HepG2 (cell line): ENCODE data around the gene GDF15. TPM values are rescaled to one million over a fixed set of nuclear protein-coding genes. Genes with fewer than 3 reads are reported as not detected.

Experiments
- BHLHE40 ChIP-seq: IDR thresholded peaks from 2 replicates; pipeline ENCODE4 v1.6.1; 2011; ENCODE audit warnings: low read length, improper control_type of control experiment
- CHD2 ChIP-seq: IDR thresholded peaks from 2 replicates; pipeline ENCODE4 v1.6.1; 2011; ENCODE audit warnings: low read depth, low read length, improper control_type of control experiment
- ETV5 ChIP-seq: IDR thresholded peaks from 2 replicates; pipeline ENCODE4 v1.6.1; 2018; ENCODE audit warnings: missing biosample characterization, missing genetic modification reagents, inconsistent platforms, borderline replicate concordance
- FOXO1 ChIP-seq: sonication (generic); formaldehyde crosslinking; IDR thresholded peaks from 2 replicates; pipeline ENCODE4 v1.4.0; 2020; ENCODE audit warnings: missing genetic modification reagents
- FOXP1 ChIP-seq, 2 experiments: fragments of 450-650 bp in 1 of 2; IDR thresholded peaks; 2 replicates each; pipeline ENCODE4 v1.6.1; 2017 to 2018; ENCODE audit warnings: antibody characterized with exemption in 1 of 2
- HNRNPL ChIP-seq: fragments of 200-400 bp; formaldehyde crosslinking; IDR thresholded peaks from 2 replicates; pipeline ENCODE4 v1.6.1; 2017; ENCODE audit warnings: mild to moderate bottlenecking, low read depth, low read length
- MIER2 ChIP-seq: IDR thresholded peaks from 2 replicates; pipeline ENCODE4 v1.6.1; 2016; ENCODE audit warnings: missing biosample characterization, missing genetic modification reagents
- PRMT3 ChIP-seq: sonication (generic); formaldehyde crosslinking; IDR thresholded peaks from 2 replicates; pipeline ENCODE4 v1.8.1; 2022; ENCODE audit warnings: low read depth, mild to moderate bottlenecking, moderate library complexity, missing genetic modification reagents, borderline replicate concordance
- SATB2 ChIP-seq: sonication (generic); formaldehyde crosslinking; IDR thresholded peaks from 2 replicates; pipeline ENCODE4 v1.5.0; 2020; ENCODE audit warnings: missing genetic modification reagents
- TBX3 ChIP-seq: fragments of 450-650 bp; IDR thresholded peaks from 2 replicates; pipeline ENCODE4 v1.6.1; 2017; ENCODE audit warnings: antibody characterized with exemption, mild to moderate bottlenecking, inconsistent platforms, borderline replicate concordance
- TFDP2 ChIP-seq: sonication (generic); formaldehyde crosslinking; IDR thresholded peaks from 2 replicates; pipeline ENCODE4 v1.4.0; 2020; ENCODE audit warnings: missing genetic modification reagents
- TOPORS ChIP-seq: sonication (generic); formaldehyde crosslinking; IDR thresholded peaks from 2 replicates; pipeline ENCODE4 v1.8.0; 2023; ENCODE audit warnings: mild to moderate bottlenecking, missing genetic modification reagents
- ZBTB33 ChIP-seq: sonication (generic); formaldehyde crosslinking; IDR thresholded peaks from 2 replicates; pipeline ENCODE4 v1.4.0; 2020; ENCODE audit warnings: missing genetic modification reagents
- ZNF232 ChIP-seq: sonication (generic); formaldehyde crosslinking; IDR thresholded peaks from 2 replicates; pipeline ENCODE4 v1.4.0; 2020; ENCODE audit warnings: missing genetic modification reagents, borderline replicate concordance
- ZNF280B ChIP-seq: sonication (generic); formaldehyde crosslinking; IDR thresholded peaks from 2 replicates; pipeline ENCODE4 v1.5.0; 2020; ENCODE audit warnings: missing genetic modification reagents, mild to moderate bottlenecking, borderline replicate concordance
- ZNF280D ChIP-seq: sonication (generic); formaldehyde crosslinking; IDR thresholded peaks from 2 replicates; pipeline ENCODE4 v1.5.1; 2020; ENCODE audit warnings: mild to moderate bottlenecking, missing genetic modification reagents
- ZNF292 ChIP-seq: sonication (generic); formaldehyde crosslinking; IDR thresholded peaks from 2 replicates; pipeline ENCODE4 v1.8.1; 2022; ENCODE audit warnings: mild to moderate bottlenecking, low read depth, missing genetic modification reagents, borderline replicate concordance
- ZNF331 ChIP-seq: sonication (generic); formaldehyde crosslinking; IDR thresholded peaks from 2 replicates; pipeline ENCODE4 v1.4.0; 2020; ENCODE audit warnings: missing genetic modification reagents
- ZNF431 ChIP-seq: sonication (generic); formaldehyde crosslinking; IDR thresholded peaks from 2 replicates; pipeline ENCODE4 v1.9.0; 2022; ENCODE audit warnings: missing genetic modification reagents, low read depth, mild to moderate bottlenecking, borderline replicate concordance
- ZNF614 ChIP-seq: IDR thresholded peaks from 2 replicates; pipeline ENCODE4 v1.6.1; 2018; ENCODE audit warnings: missing biosample characterization, missing genetic modification reagents, inconsistent platforms, borderline replicate concordance
- ZNF780A ChIP-seq: sonication (generic); formaldehyde crosslinking; IDR thresholded peaks from 2 replicates; pipeline ENCODE4 v1.8.0; 2022; ENCODE audit warnings: mild to moderate bottlenecking, missing genetic modification reagents, moderate library complexity
- ZNF891 ChIP-seq: sonication (generic); formaldehyde crosslinking; IDR thresholded peaks from 2 replicates; pipeline ENCODE4 v1.5.0; 2020; ENCODE audit warnings: mild to moderate bottlenecking, missing genetic modification reagents
- polyA plus RNA-seq, 8 experiments: library from polyadenylated mRNA; depleted of rRNA in 3 of 8; stranded (reverse) in 7 of 8; unstranded in 1 of 8; fragments of >200 nt; fragmentation: Illumina TruSeq in 4 of 8; extraction: Trizol in 4 of 8; gene quantifications; 2 replicates each; pipeline versions ENCODE4 v1.2.1 to v1.2.3, GENCODE V29; 2011 to 2016; ENCODE audit warnings: low read depth in 4 of 8, missing spikeins in 1 of 8, mixed read lengths in 1 of 8; ENCODE audit not compliant: insufficient read depth in 1 of 8
- total RNA-seq, 5 experiments: library from RNA; depleted of rRNA; stranded (reverse); fragments of >200 nt; fragmentation: Illumina TruSeq; extraction: Trizol; gene quantifications; 2 replicates each; pipeline ENCODE4 v1.2.3, GENCODE V29; 2016; ENCODE audit warnings: low read depth in 1 of 5

The GDF15 gene
- total and polyA plus RNA-seq, 2 of the 13 experiments (the other 11 are each of a cell fraction or from before 2014, with no cell fraction given) = 146 to 422 TPM

GRCh38 chr19:18373892-18374629, 11.9 kb upstream of the GDF15 start (continued):
- TF ChIP-seq PRMT3 (no peak), ZNF891 (CRISPR knock-in tag) (no peak), CHD2 (no peak), SATB2 (CRISPR knock-in tag) (no peak), ZNF614 (CRISPR knock-in tag) (peak; percentile 74), ZNF331 (CRISPR knock-in tag) (peak; percentile 77), ZNF431 (peak; percentile 84; the same call in 1 of the 2 replicates), TFDP2 (peak; percentile 69), HNRNPL (0 out of 2 replicates have a peak, but pooled peaks have one; percentile 49), FOXP1 (IDR thresholded peaks at IDR 0.05) (no peak), FOXP1 (CRISPR knock-in tag; IDR thresholded peaks at IDR 0.05) (peak; percentile 81), ETV5 (CRISPR knock-in tag) (peak; percentile 98), TBX3 (no peak), ZNF780A (CRISPR knock-in tag) (no peak), ZBTB33 (CRISPR knock-in tag) (0 out of 2 replicates have a peak, but pooled peaks have one; percentile 36), FOXO1 (CRISPR knock-in tag) (peak; percentile 72; the same call in 1 of the 2 replicates), ZNF280D (CRISPR knock-in tag) (no peak), BHLHE40 (peak; percentile 83), TOPORS (CRISPR knock-in tag) (0 out of 2 replicates have a peak, but pooled peaks have one; percentile 12), ZNF280B (CRISPR knock-in tag) (no peak; the same call in 1 of the 2 replicates), ZNF292 (CRISPR knock-in tag) (no peak; the same call in 1 of the 2 replicates), ZNF232 (CRISPR knock-in tag) (peak; percentile 85; the same call in 1 of the 2 replicates), MIER2 (CRISPR knock-in tag) (no peak)
